Measurements from ENCODE around the gene FBXW11.

DNA sequence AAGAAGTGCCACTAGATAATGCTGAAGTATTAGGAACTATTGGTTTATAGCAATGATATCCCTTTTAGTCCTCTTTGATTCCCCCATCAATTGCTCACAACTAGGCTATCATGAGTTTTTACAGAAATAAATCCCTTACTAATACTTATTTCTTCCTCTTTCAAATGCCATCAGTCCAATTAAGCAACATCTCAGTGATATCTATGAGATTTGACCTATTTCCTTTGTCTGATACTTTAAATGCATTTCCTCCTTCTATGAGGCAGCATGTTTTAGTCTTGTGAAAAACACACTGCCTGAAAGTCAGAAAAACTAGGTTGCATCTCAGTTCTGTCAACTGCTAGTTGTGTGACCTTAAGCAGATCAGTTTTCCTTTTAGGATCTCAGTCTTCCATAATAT, 101.6 kb downstream of the FBXW11 start:
- TF ChIP-seq EZH2 (IDR thresholded peaks at IDR 0.05; ENCODE audit: borderline replicate concordance, control insufficient read depth, low read depth, low read length) (no peak), CBFB (IDR thresholded peaks at IDR 0.05; ENCODE audit: low read depth) (no peak), MEF2B (IDR thresholded peaks at IDR 0.05; ENCODE audit: partially characterized antibody, poor library complexity, severe bottlenecking) (no peak), CREM (IDR thresholded peaks at IDR 0.05; ENCODE audit: low read depth) (no peak), GABPA (IDR thresholded peaks at IDR 0.05; ENCODE audit: low read depth) (no peak), CHD4 (IDR thresholded peaks at IDR 0.05) (no peak), POLR2A (IDR thresholded peaks at IDR 0.05; ENCODE audit: low read depth, low read length) (no peak), CEBPB (IDR thresholded peaks at IDR 0.05; ENCODE audit: borderline replicate concordance in 1 of 2, low read depth in 2 of 2, low read length in 2 of 2) (no peak), E2F4 (IDR thresholded peaks at IDR 0.05; ENCODE audit: low read depth, low read length) (no peak), HCFC1 (IDR thresholded peaks at IDR 0.05; ENCODE audit: low read length) (no peak)
